ENCODE measurements around the gene FBXO46. TPM values are rescaled to one million over a fixed set of nuclear protein-coding genes. Genes with fewer than 3 reads are reported as not detected.

FBXO46 gene
- total and polyA plus RNA-seq, 2 of the 13 experiments (the other 11 are each of a cell fraction or from before 2014, with no cell fraction given) = 6.2 to 6.4 TPM

- TF ChIP-seq PAXIP1 (CRISPR knock-in tag; conservative IDR thresholded peaks at IDR 0.05) (no peak), PITX1 (CRISPR knock-in tag; IDR thresholded peaks at IDR 0.05) (peak; percentile 76), ZFX (CRISPR knock-in tag; IDR thresholded peaks at IDR 0.05; ENCODE audit: low read depth) (peak; percentile 73; the same call in 1 of the 2 replicates), HNF4G (IDR thresholded peaks at IDR 0.05; ENCODE audit: borderline replicate concordance, low read depth, low read length) (no peak), HNF4G (CRISPR knock-in tag; IDR thresholded peaks at IDR 0.05; ENCODE audit: borderline replicate concordance, low read depth) (no peak), RORA (CRISPR knock-in tag; IDR thresholded peaks at IDR 0.05) (no peak), ZNF576 (CRISPR knock-in tag; IDR thresholded peaks at IDR 0.05) (no peak), ZNF296 (CRISPR knock-in tag; conservative IDR thresholded peaks at IDR 0.05) (no peak), ZNF709 (CRISPR knock-in tag; IDR thresholded peaks at IDR 0.05) (0 out of 2 replicates have a peak, but pooled peaks have one; percentile 18), EP300 (IDR thresholded peaks at IDR 0.05; ENCODE audit: low read depth in 2 of 2, low read length in 2 of 2) (no peak), EP300 (CRISPR knock-in tag; IDR thresholded peaks at IDR 0.05; ENCODE audit: borderline replicate concordance) (no peak), KLF13 (CRISPR knock-in tag; IDR thresholded peaks at IDR 0.05) (no peak), MAFF (IDR thresholded peaks at IDR 0.05; ENCODE audit: low read depth, low read length) (no peak), PLRG1 (conservative IDR thresholded peaks at IDR 0.05) (no peak), DMTF1 (CRISPR knock-in tag; IDR thresholded peaks at IDR 0.05) (no peak), SMC3 (IDR thresholded peaks at IDR 0.05; ENCODE audit: low read length) (no peak), MNT (IDR thresholded peaks at IDR 0.05) (no peak), MZF1 (CRISPR knock-in tag; IDR thresholded peaks at IDR 0.05; ENCODE audit: borderline replicate concordance) (0 out of 2 replicates have a peak, but pooled peaks have one; percentile 67), ASH2L (IDR thresholded peaks at IDR 0.05; ENCODE audit: insufficient read length, low read depth, low read length) (no peak), ZNF30 (CRISPR knock-in tag; IDR thresholded peaks at IDR 0.05) (no peak), ZNF792 (CRISPR knock-in tag; IDR thresholded peaks at IDR 0.05) (no peak), ZFAT (CRISPR knock-in tag; conservative IDR thresholded peaks at IDR 0.05) (no peak), GABPA (IDR thresholded peaks at IDR 0.05; ENCODE audit: low read depth, low read length) (no peak), GABPA (CRISPR knock-in tag; IDR thresholded peaks at IDR 0.05; ENCODE audit: low read depth) (no peak)
Observed at GRCh38 chr19:45767881-45768654, 37.4 kb upstream of the FBXO46 start (continued).
